GM18907 (cell line): ENCODE data around the gene NT5DC3.

Experiments used
- ATAC-seq: cut with Tn5 transposase; IDR thresholded peaks from one replicate; pipeline ENCODE4 v1.9.1; 2021; ENCODE audit warnings: mild to moderate bottlenecking, moderate library complexity; ENCODE audit not compliant: unreplicated experiment

NT5DC3 gene

DNA sequence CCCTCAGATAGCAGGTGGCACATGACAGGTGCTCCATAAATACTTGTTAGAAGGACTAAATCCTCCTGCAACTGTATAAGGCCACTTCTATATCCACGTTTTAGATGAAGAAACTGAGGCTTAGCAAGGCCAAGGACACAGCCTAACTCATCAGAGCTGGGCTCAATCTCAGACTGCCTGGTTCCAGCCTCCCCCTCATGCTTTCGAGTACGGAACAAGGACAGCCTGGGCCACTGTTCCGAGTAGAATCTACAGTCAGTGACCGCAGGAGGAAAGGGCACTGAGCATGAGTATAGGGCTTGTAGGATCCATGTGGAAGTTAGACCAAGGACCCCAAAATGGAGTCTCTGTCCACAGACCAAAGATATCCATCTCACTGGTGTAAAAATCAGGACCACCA lies 84.6 kb downstream of the NT5DC3 start:
- no peak for ATAC-seq

DNA sequence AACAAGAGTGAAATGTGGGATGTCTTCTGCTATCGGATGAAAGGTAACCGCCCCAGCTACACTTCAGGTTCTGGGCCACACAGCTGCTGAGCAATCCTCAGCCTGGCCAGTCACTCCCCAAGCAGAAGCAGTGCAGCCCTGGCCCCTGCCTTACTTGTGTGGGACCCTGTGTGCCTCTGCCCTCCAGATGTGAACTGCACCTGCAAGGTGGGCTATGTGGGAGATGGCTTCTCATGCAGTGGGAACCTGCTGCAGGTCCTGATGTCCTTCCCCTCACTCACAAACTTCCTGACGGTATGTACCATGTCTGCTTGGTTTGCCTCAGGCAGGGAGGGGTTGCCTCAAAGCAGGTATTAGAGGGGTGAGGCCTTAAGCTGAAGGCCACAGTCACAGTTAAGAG lies 85.6 kb downstream of the NT5DC3 start:
- ATAC-seq: no peak

DNA sequence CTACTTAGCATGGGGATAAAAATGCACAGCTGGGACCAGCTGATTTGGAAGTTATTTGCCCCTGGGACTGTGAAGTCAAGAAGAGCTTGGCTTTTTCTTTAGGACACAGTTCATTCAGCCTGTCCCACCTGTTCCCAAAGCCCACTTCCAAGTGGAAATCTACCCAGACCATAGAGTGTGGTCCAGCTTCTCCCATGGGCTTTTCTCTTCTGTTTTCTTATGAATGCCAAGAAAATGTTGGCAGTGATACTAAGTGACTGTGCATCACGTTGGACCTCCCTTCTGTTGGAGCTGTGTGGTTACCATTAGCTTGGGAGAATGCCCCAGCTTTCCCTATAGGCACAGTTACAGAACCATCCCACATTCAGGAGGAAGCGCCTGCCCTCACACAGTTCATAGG lies 89.4 kb downstream of the NT5DC3 start:
- no peak for ATAC-seq

GRCh38 chr12:103751171-103751570 lies 89.9 kb downstream of the NT5DC3 start:
- ATAC-seq: no peak

GRCh38 chr12:103748875-103749274 lies 92.2 kb downstream of the NT5DC3 start:
- no peak for ATAC-seq

- no peak for ATAC-seq
These were observed 93.0 kb downstream of the NT5DC3 start for GRCh38 chr12:103748002-103748401.

- no peak for ATAC-seq
These were observed 95.1 kb downstream of the NT5DC3 start for GRCh38 chr12:103745962-103746361.

- ATAC-seq: no peak
These were observed 97.2 kb downstream of the NT5DC3 start for GRCh38 chr12:103743788-103744187.

GRCh38 chr12:103742349-103742932 lies 98.6 kb downstream of the NT5DC3 start:
- no peak for ATAC-seq

GRCh38 chr12:103737881-103738280 lies 103.2 kb downstream of the NT5DC3 start:
- no peak for ATAC-seq

- no peak for ATAC-seq
These were observed 104.5 kb downstream of the NT5DC3 start for GRCh38 chr12:103736572-103736971.

GRCh38 chr12:103735291-103735690 lies 105.7 kb downstream of the NT5DC3 start:
- no peak for ATAC-seq

DNA sequence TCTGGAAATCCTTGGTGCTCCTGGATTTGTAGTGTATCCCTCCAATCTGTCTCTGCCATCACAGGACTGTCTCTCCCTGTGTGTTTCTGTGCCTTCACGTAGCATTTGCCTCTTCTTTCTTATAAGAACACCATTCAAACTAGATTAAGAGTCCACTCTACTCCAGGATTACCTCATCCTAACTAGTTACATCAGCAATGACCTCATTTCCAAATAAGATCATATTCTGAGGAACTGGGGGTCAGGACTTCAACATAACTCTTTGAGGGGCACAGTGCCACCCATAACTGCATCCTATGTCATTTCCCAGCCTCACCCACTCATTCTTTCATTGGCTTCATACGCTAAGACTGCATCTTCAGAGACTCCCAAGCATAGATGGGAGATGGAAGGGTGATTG lies 106.2 kb downstream of the NT5DC3 start:
- ATAC-seq: no peak

DNA sequence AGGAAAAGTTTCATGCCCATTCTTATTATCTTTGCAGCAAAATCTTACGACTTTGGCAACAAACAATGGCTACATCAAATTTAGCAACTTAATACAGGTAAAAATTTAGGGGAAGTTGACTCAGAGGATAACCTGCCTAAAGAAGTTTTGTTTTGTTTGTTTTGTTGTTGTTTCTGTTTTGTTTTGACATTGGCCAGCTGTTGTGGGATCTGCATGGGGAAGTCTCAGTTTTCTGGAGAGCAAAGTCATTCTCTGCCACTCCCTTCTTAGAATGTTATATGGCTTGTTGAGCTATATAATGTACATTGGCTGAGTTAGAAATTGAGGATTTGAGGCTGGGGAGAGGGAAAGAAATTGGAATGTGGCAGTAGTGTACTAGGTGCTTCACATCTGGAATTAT lies 109.5 kb downstream of the NT5DC3 start:
- ATAC-seq: no peak

DNA sequence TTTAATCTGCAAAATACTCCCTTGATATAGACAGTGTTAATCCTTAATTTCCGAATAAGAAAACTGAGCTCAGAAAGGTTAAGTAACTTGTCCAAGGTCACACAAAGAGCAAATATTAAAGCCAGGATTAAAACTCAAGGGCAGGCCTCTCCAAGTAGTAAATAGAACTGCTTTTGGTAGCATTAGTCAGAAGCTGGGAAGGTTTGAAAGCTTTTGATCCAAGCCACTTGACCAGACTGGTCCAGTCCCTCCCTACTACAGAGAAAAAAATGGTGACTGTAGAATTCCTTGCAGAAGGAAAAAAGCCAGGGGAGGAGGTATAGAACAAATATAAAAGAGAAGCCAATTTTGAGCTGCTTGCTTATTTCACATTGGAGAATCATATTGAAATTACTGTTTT lies 111.5 kb downstream of the NT5DC3 start:
- no peak for ATAC-seq

DNA sequence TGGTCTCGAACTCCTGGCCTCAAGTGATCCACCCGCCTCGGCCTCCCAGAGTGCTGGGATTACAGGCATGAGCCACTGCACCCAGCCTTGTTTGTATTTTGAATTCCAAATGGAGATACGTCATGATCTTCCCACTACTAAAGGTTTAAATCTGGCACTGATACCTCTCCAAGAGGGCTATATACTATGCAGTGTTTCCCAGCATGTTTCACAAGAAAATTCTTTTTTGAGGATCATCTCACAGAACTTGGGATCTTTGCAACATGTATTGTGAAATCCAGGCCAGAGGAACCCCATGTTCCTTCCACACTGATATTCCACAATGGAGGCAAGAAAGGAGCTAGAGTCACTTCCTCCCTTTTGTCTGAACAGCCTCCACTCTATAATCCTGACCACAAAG lies 112.7 kb downstream of the NT5DC3 start:
- no peak for ATAC-seq

DNA sequence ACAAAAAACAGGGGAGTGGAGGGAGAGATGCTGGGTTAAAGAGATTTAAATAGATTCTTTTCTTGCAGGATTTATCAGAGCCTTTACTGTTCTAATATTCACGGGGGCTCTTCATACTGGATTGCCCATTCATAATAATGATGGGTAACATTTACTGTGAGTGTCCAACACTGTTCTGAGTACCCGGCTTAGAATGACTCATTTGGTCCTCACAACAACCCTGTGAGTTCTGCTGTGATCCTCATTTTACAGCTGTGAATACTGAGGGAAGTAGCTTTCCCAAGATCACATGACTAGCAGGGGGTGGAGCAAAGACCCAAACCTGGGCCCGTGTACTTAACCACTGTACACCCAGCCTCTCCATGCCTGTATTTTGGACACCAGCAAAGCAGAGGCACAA lies 113.4 kb downstream of the NT5DC3 start:
- ATAC-seq: no peak

DNA sequence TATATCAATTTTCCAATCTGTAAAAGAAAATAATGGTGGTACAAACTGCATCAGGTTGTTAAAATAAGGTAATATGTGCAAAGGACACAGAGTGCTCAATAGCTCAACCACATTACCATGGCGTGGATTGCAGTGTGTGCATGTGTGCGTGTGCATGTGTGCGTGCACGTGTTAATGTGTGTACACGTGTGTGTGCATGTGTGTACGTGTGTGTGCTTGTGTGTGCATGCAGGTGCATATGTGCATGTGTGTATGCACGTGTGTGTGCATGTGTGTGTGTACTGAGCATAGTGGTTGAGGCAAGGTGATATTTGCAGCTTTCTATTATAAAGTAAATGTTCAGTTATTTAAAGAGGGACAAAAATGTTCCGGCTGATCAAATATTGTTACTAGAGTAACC lies 115.6 kb downstream of the NT5DC3 start:
- ATAC-seq: no peak
